B cell (primary cell): Measurements from ENCODE around the gene RABGAP1.

Source experiments
- CTCF ChIP-seq: fragments of 200-600 bp; IDR thresholded peaks from one replicate; pipeline ENCODE4 v1.8.0; 2022; ENCODE audit warnings: antibody characterized with exemption, mild to moderate bottlenecking
- EZH2 ChIP-seq: IDR thresholded peaks from 2 replicates; pipeline ENCODE4 v1.6.1; 2012; ENCODE audit warnings: borderline replicate concordance, low read depth, mild to moderate bottlenecking, moderate library complexity, low read length; ENCODE audit not compliant: insufficient read depth, poor library complexity, severe bottlenecking

DNA sequence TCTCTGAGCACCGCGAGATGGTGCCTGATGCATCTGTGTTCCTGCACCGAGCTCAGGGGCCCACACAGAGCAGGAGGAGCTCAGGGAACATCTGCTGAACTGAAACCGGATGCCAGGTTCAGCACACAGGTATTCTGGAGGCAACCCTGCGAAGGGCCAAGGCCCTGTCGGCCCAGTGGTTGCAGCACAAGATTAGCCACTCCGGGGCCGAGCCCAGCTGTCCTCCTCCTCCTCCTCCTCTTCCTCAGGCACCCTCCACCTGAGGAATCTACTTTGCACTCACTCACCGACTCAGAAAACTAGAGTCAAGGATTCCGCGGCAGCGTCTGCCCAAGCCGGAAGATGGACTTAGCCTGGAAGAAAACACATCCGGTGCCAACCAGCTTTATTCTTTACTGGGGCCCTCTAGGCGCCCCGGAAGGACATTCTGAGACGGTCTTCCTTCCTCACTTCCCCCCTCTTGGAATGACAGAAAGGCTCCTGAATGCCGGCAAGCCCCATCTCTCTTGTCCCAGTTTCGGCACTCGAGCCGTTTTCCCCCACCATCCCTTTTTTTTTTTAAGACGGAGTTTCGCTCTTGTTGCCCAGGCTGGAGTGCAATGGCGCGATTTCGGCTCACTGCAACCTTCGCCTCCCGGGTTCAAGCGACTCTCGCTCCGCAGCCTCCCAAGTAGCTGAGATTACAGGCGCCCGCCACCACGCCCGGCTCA is 27.7 kb upstream of the RABGAP1 start, which contains the start of gene ZBTB6:
- TF ChIP-seq CTCF (no peak), EZH2 (no peak)
